Vagina (tissue), 2 donors: ENCODE measurements around the gene ZNF784.

ENCODE experiments used
- CTCF ChIP-seq, 3 experiments: fragments of 450-650 bp in 2 of 3; fragments of 200-600 bp in 1 of 3; sonication (generic) in 1 of 3; IDR thresholded peaks; one replicate each; pipeline ENCODE4 v1.5.1; 2017 to 2019; ENCODE audit warnings: antibody characterized with exemption in 3 of 3, mild to moderate bottlenecking in 2 of 3, moderate library complexity in 2 of 3
- POLR2A ChIP-seq, 2 donors: fragments of 450-650 bp; IDR thresholded peaks; one replicate each; pipeline ENCODE4 v1.6.1; 2017; ENCODE audit warnings: antibody characterized with exemption in 2 of 2, mild to moderate bottlenecking in 2 of 2, moderate library complexity in 2 of 2
- POLR2AphosphoS5 ChIP-seq, 2 donors: sonication (generic); formaldehyde crosslinking; IDR thresholded peaks; one replicate each; pipeline ENCODE4 v1.9.0; 2017; ENCODE audit warnings: antibody characterized with exemption in 2 of 2, mild to moderate bottlenecking in 2 of 2, low read depth in 1 of 2; ENCODE audit not compliant: insufficient read depth in 1 of 2

GRCh38 chr19:55671054-55671378 lies 46.6 kb upstream of the ZNF784 start:
- TF ChIP-seq CTCF (IDR thresholded peaks at IDR 0.05) (no peak), POLR2A (IDR thresholded peaks at IDR 0.05) (no peak), POLR2AphosphoS5 (IDR thresholded peaks at IDR 0.05; ENCODE audit: insufficient read depth in 1 of 2, low read depth in 1 of 2) (no peak)
